SJSA1 (cell line): ENCODE data around the gene THY1. TPM values are rescaled to one million over a fixed set of nuclear protein-coding genes. Genes with fewer than 3 reads are reported as not detected.

Experiments
- DNase-seq, 2 experiments: peaks; one replicate each; pipeline ENCODE4 v3.0.0-alpha.2; 2015 to 2020; ENCODE audit warnings: low spot score in 2 of 2, low read depth in 1 of 2
- H3K27ac ChIP-seq: fragments of 250-450 bp; sonication (Bioruptor Pico); 2 replicates; pipeline ENCODE4 v1.5.1; 2020; ENCODE audit warnings: mild to moderate bottlenecking, moderate library complexity
- H3K27me3 ChIP-seq: fragments of 250-450 bp; sonication (Bioruptor Pico); replicated peaks from 2 replicates; pipeline ENCODE4 v1.5.1; 2020; ENCODE audit warnings: mild to moderate bottlenecking, moderate library complexity
- H3K36me3 ChIP-seq: fragments of 250-450 bp; sonication (Bioruptor Pico); 2 replicates; pipeline ENCODE4 v1.5.1; 2020; ENCODE audit warnings: mild to moderate bottlenecking
- H3K4me1 ChIP-seq: fragments of 250-450 bp; sonication (Bioruptor Pico); replicated peaks from 2 replicates; pipeline ENCODE4 v1.6.1; 2021; ENCODE audit warnings: mild to moderate bottlenecking
- H3K4me3 ChIP-seq: fragments of 250-450 bp; sonication (Bioruptor Pico); 2 replicates; pipeline ENCODE4 v1.5.1; 2020; ENCODE audit warnings: mild to moderate bottlenecking
- H3K9me3 ChIP-seq: fragments of 250-450 bp; sonication (Bioruptor Pico); replicated peaks from 2 replicates; pipeline ENCODE4 v1.5.1; 2020; ENCODE audit warnings: mild to moderate bottlenecking
- total RNA-seq: library from RNA; depleted of rRNA; stranded (reverse); fragments of >200 nt; shearing (Covaris generic); gene quantifications from 2 replicates; pipeline ENCODE4 v1.2.3, GENCODE V29; 2014

Gene THY1
- total RNA-seq, 1 experiment from 2014 or later = 51.6 TPM

DNA sequence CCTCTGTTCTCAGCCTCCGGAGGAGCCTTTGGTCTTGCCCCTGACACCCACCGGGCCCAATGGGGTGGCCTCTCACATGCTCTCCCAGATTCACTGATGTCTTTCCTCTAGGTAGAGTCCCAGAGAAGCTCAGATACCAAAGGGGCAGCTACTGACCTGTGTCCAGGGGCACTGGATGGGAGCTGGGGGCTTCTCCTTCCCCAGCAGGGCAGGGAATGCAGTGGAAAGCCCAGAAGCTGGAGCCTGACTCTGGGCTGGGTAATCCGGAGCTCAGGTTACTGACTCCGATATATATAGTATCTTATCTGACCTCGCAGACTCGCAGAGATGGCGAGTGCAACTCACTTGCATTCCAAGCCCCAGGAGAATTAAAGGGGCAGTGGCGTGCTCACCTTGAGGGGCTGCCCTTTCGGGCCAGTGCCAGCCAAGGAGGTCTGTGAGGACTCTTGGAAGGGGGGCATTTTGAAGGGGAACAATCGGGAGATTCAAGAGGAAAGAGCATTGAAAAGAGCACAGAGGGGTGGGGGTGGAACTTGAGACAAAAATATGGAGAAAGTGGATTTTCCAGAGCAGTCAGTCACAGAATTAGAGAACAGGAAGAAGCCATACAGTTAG is 44.0 kb downstream of the THY1 start:
- Histone ChIP-seq H3K27me3 (no peaks in the 10 kb centered on the region), H3K27ac (no peak overlapping the region), H3K4me3 (no peak overlapping the region), H3K36me3 (no peaks in the 10 kb centered on the region), H3K9me3 (no peaks in the 10 kb centered on the region), H3K4me1 (peaks cover 9% of the 10 kb centered on the region)
- no peak for DNase-seq

DNA sequence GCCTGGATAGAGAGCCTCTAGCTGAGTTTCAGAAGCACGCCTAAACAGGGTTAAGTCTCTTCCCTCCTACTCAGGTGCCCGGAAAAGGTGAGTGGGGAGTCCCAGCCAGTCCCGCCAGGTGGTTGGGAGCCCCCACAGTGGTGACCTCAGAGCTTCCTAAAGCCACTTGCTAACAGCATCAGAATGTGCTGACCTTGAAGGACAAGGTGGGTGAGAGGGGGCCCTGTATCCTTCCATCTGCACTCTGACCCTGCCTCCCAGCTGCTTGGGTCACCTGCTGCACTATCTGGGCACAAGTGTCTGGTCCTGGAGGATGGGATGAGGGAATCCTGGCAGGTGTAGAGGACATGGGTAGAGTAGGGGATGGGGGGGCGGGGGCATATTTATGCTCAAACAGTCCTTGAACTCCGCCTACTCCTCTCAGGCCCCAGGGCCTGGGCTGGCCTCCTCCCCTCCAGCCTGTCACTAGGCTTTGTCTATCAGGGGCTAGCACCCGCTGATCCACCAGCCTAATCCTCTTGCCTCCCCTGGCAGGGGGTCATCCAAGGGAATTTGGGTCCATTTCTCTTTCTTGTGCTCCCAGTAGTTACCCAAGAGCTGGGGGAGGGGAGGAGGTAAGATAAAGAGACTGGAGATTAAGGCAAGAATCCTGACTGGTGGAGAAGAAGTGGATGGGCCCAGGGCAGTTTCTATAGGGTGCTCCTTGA is 44.9 kb downstream of the THY1 start:
- Histone ChIP-seq H3K9me3 (no peaks in the 10 kb centered on the region), H3K36me3 (no peaks in the 10 kb centered on the region), H3K4me3 (no peak overlapping the region), H3K27me3 (no peaks in the 10 kb centered on the region), H3K27ac (no peak overlapping the region), H3K4me1 (peaks cover 9% of the 10 kb centered on the region)
- no peak for DNase-seq

DNA sequence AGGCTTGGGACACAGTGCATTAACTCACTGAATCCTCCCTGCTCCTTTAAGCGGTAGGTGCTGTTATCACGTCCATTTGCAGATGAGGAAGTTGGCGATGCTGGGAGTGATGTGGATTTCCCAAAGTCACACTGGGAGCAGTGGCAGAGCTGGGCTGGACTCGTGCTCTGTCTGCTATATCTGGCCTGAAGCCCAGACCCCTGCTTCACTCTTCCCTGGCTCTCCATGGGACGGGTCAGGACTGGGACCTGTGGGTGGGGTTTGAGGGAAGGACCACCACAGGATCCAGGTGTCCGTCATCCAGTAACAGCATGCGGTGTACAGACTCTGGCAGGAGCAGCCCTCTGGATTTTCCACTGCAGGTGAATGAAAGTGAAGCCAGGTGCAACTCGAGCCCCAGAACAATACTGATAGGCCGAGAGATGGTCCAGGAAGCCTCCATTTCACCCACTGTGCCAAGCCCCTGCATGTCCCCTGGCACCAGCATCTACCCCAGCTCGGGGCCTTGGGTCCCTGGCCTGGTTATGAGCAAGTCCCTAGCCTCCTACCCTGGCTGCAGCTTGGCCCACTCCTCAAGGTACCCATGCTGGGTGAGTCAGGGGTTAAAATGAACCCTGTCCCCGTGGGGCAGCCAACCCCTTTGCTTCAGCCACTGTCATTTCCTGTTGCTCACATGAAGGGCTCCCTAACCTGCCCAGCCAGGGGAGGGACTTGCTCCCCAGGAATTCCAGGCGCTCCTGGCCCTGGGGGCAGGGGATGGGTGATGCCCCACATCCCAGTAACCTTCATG is 45.7 kb downstream of the THY1 start:
- DNase-seq = no peak
- Histone ChIP-seq H3K27me3 (no peaks in the 10 kb centered on the region), H3K4me3 (no peak overlapping the region), H3K36me3 (no peaks in the 10 kb centered on the region), H3K27ac (no peak overlapping the region), H3K4me1 (peaks cover 9% of the 10 kb centered on the region), H3K9me3 (no peaks in the 10 kb centered on the region)

DNA sequence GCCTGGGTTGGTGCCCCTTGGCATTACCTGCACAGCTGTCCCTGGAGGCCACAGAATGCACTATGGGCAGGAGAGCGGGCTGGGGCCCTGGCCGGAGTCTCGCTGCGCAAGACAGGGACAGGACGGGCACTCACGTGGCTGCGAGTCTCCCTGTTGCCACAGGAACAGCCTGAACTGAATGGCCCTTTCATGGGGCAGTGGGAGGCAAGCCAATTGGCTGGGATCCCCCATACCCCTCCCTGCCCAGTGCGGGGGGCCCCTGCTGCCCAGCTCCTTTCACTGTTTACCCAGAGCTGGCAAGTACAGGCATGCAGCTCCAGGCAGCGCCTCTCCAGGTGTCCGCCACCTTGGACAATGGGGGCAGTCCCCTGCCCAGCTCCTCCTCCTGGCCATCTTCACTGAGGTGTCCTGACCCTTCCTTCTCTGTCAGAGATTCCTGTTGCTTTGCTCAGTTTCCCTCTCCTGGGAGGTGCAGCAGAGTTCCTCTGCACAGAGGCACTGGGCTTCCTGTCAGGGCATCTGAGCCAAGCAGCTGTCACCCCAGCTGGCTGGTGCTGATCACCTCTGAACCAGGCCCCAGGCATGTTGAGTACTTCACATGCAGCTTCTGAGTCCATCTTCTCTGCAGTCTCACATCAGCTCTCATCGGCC is 46.6 kb downstream of the THY1 start:
- no peak for DNase-seq
- no peaks in the 10 kb centered on the region for H3K27me3 ChIP-seq
- H3K27ac ChIP-seq = no peak overlapping the region
- H3K4me1 ChIP-seq = peaks cover 3% of the 10 kb centered on the region; the same call in 1 of the 2 replicates
- H3K9me3 ChIP-seq = no peaks in the 10 kb centered on the region
- no peaks in the 10 kb centered on the region for H3K36me3 ChIP-seq
- no peak overlapping the region for H3K4me3 ChIP-seq

DNA sequence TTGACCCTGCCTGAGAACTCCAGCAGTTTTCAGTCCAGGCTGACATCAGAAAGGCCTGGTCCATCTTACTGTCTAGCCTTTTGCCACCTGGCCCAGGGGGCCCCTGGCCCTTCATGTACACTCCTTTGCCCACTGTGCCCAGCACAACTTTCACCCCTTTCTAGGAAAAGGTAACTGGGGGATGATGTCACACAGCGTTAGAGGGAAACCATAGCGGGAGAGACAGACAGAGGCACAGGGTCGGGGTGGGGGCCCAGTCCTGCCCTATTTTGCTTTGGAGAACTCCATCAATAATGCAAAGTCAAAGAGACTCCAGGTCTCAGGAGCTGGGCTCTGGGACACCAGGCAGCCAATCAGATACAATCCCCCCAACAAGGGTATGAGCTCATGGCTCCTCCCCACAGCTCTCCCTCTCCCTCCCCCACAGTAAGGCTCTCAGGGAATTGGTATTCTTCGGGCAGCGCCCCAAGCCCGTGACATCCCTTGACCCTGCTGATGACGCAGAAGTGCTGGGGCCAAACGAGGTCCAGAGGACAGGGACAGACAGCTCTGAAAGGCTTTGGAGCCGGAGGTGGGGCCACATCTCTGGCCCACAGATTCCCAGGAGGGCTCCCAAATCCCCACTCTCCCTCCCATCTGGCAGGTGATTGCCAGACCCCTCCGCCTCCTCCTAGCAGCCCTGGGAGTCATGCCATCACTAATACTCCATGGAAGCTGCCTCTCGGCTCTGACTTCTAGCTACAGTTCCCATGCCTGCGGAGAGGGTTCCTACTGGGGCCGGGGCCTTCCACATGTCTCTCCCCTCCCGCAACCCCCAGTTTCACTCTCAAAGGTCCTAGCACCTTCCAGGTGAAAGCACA is 47.4 kb downstream of the THY1 start:
- Histone ChIP-seq H3K9me3 (no peaks in the 10 kb centered on the region), H3K4me3 (no peak overlapping the region), H3K36me3 (no peaks in the 10 kb centered on the region), H3K4me1 (no peaks in the 10 kb centered on the region), H3K27ac (no peak overlapping the region), H3K27me3 (no peaks in the 10 kb centered on the region)
- DNase-seq = no peak

DNA sequence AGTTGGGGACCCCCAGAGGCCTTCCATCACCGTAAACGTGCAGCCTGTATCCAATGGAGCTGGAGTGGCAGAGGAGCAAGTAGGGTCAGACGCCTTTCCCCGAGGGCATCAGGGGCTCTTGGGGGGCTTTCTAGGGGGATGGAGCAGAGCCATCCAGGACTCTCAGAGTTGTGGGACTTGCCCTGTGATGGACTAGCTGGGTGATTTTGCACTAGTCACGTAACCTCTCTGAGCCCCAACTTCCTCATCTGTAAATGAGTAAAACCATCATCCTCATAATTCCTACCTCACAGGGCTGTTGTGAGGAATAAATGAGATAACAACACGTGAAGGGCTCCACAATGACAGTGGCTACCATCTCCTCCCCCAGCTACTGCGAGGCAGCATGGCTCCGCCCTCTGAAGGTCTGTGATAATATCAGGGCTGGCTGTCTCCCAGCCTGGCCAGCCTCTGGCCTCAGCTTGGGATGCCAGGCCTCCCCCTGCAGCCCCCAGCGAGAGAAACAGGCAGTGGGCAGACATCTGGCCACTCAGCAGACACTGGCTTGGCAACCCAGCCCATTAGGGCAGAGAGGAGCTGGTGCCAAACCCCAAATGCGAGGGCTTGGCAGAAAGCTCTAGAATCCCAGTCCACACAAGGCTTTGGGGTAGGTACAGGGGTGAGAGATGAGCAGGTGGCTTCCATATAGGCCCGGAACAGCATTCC is 48.2 kb downstream of the THY1 start:
- Histone ChIP-seq H3K4me1 (no peaks in the 10 kb centered on the region), H3K9me3 (no peaks in the 10 kb centered on the region), H3K27ac (no peak overlapping the region), H3K4me3 (no peak overlapping the region), H3K36me3 (no peaks in the 10 kb centered on the region), H3K27me3 (no peaks in the 10 kb centered on the region)
- DNase-seq = no peak

DNA sequence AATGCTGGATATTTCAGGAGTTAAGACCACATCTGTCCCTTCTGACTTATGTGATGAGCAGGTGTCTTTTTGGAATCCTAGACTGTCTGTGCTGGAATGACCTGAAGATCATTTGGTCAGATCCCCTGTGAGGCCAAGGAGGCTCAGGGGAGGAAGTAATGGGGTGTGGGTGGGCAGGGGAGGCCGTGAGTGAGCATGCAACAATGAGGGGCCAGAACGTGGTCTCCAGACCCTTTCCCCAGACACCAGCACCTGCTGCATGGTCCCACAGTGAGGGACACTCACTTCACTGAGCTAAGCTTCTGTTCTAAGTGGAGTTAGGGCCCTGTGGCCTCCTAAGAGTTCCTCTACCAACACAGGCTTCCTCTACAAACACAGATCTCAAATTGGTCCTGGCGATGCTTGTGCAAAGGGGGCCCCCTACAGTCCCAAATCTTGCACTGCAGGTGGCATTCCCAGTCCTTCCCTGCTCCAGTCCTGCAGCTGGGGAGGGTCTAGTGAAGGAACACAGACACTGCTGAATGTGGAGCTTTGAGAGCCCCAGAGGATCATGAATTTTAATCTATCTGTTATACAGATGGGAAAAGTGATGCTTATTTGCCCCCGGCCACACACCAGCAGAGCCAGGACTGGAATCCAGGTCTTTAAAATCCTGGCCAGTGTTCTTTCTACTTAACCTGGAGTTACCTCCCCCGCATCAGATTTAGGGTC is 48.9 kb downstream of the THY1 start:
- Histone ChIP-seq H3K27me3 (no peaks in the 10 kb centered on the region), H3K9me3 (no peaks in the 10 kb centered on the region), H3K27ac (no peak overlapping the region), H3K4me1 (no peaks in the 10 kb centered on the region), H3K36me3 (no peaks in the 10 kb centered on the region), H3K4me3 (no peak overlapping the region)
- DNase-seq = peak; percentile 50

DNA sequence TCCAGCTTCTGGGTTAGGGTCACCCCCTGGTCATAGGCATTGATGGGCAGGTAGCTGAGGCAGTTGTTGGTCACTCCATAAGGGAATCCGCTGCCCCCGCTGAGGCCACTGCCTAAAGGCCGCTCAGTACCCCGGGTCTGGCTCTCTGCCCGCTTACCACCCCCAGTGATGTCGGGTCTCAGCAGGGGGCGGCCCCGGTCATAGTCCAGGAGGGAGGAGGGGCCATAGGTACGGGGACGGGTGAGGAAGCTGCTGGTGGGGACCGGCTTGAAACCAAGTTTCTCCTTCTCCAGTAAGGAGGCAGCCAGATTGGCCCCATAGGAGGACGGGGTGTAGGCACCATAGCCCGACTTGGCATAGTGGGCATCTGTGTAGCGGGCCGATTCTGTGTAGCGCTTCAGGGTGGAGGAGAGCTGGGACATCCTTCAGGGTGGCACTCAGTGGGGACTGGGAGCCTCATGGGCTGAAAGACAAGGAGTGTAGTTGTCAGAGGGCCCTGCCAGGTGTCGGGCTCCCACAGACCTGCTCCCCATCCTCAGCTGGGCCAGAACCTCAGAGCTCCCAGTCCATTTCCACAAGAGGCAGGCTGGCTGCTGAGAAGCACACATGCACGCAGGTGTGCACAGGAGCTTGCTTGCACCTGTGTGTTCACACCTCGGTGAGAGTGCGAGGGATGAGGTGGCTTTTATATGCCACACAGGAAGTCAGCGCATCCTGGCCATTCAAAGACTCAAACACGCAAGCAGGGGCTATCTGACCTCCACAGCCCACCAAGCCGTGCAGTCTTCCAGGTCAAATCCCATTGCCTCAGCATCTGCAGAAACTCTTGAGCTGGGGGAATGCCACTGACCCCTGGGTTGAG is 49.7 kb downstream of the THY1 start:
- no peak for DNase-seq
- no peaks in the 10 kb centered on the region for H3K27me3 ChIP-seq
- no peak overlapping the region for H3K27ac ChIP-seq
- no peaks in the 10 kb centered on the region for H3K36me3 ChIP-seq
- no peaks in the 10 kb centered on the region for H3K4me1 ChIP-seq
- H3K4me3 ChIP-seq = no peak overlapping the region
- H3K9me3 ChIP-seq = no peaks in the 10 kb centered on the region

DNA sequence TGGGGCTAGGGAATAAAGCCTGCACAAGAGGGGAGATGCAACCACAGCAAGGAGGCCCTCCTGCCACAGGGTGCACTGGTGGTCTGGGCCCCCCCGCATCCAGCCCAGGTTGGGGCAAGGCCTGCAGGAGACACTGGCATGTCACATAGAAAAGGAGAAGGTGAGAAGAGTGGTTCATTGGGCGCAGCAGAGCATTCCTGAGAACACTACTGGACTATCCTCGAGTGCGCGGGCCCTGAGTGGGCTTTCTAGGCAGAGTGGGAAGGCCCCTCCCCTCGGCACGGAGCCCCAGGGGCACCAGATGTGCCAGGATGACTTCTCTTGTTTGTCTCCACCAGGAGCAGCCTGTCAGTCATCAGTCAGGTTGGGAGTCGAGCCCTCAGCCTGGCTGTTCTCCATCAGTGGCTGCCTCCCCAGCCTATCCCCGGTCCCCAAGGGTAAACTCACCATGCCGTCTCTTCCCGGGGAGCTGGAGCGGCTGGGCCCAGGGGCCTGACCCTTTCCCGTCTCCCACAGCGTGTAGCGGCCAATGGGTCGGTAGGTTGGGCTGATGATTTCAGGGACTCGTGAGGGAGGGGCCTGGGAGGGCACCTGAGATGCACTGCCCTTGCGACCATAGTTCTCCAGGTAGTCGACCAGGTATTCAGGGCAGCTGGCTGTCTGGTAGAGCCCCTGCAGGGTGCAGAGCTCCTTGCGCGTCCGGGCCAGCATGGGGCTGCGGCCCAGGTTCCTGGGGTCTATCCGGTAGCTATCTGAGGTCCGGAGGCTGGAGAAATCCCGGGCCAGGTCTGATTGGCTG is 50.5 kb downstream of the THY1 start:
- Histone ChIP-seq H3K27ac (no peak overlapping the region), H3K36me3 (no peaks in the 10 kb centered on the region), H3K4me1 (no peaks in the 10 kb centered on the region), H3K4me3 (no peak overlapping the region), H3K9me3 (no peaks in the 10 kb centered on the region), H3K27me3 (no peaks in the 10 kb centered on the region)
- no peak for DNase-seq

DNA sequence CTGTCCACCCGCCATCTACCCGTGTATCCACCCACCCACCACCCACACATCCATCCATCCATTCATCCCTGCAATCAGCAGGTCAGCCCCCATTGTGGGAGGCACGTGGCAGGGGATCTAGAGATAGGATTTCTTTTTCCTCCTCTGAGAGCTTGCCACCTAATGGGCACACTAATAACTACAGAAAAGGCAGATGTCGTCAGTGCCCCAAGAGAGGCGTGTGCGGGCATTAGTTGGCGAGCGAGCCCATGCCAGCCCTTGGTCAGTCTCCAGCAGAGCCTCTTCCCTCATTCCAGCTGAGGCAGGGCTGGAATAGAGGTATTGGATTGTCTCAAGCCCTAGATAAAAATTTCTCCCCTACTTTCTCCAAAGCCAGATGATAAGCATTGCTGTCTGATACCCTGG is 51.2 kb downstream of the THY1 start:
- Histone ChIP-seq H3K4me3 (no peak overlapping the region), H3K27ac (no peak overlapping the region), H3K9me3 (no peaks in the 10 kb centered on the region), H3K36me3 (no peaks in the 10 kb centered on the region), H3K27me3 (no peaks in the 10 kb centered on the region), H3K4me1 (no peaks in the 10 kb centered on the region)
- no peak for DNase-seq

DNA sequence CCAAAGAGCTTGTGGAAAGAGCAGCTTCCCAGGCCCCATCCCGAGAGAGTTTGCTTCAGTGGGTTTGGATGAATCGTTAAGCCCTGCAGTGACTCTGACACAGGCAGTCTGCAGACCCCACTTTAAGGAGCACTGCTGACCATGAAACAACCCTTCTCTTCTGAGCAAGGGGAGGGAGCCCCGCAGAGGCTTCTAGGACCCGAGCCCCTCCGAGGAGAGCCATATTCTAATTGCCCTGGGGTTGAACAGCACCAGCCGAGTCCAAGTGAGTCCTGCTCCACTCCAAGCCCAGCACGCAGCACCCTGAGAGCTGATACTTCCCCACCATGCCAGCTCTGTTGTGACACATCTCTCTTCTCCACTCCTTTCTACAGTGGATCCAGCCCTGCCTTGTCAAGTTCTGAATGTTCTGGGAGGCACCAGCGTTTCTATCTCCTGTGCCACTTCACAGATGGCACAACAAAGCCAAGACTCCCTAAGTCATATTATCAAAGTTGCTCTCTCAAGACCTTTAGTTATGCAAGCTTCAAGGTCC is 51.8 kb downstream of the THY1 start:
- Histone ChIP-seq H3K4me3 (no peak overlapping the region), H3K27me3 (no peaks in the 10 kb centered on the region), H3K4me1 (no peaks in the 10 kb centered on the region), H3K9me3 (no peaks in the 10 kb centered on the region), H3K27ac (no peak overlapping the region), H3K36me3 (no peaks in the 10 kb centered on the region)
- DNase-seq = no peak
